Stimulated activated CD8-positive, alpha-beta memory T cell treated with anti-CD3 and anti-CD28 coated beads, Interleukin-12 subunit alpha, Interleukin-12 subunit beta, amount 100 ng/mL, for 4 hours (primary cell): Measurements from ENCODE around the gene LMF1.
"Not testable (repeated sequence)": the region's sequence is repeated elsewhere in the genome, so short reads cannot be mapped to it uniquely, and the experiment has no call there.

ENCODE experiments used
- DNase-seq: peaks from one replicate; pipeline ENCODE4 v3.0.0-alpha.2; 2020; ENCODE audit warnings: low read depth

LMF1 gene

GRCh38 chr16:831571-832413, 139.0 kb downstream of the LMF1 start:
- DNase-seq = no peak

- DNase-seq = no peak
These were observed 139.8 kb downstream of the LMF1 start for GRCh38 chr16:830871-831570.

GRCh38 chr16:830107-830870, 140.5 kb downstream of the LMF1 start:
- DNase-seq = no peak

- no peak for DNase-seq
These were observed 141.9 kb downstream of the LMF1 start for GRCh38 chr16:828891-829290.

DNA sequence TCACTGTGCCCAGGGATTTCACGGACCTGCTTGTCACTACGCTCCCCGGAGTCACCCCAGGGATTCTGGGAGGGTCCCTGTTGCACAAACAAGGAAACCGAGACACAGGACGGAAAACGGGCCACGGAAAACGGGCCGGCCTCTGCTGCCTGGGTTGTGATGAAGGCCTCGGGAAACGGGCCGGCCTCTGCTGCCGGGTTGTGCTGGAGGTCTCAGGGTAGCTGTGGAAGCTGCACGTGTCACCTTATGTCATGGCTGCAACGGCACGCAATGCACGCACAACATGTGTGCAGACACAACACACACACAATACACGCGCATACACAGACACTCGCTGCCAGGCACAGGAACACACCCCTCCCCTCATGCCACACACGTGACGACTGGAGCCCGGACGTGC, 143.3 kb downstream of the LMF1 start:
- no peak for DNase-seq

GRCh38 chr16:825341-826061, 145.3 kb downstream of the LMF1 start:
- no peak for DNase-seq

DNA sequence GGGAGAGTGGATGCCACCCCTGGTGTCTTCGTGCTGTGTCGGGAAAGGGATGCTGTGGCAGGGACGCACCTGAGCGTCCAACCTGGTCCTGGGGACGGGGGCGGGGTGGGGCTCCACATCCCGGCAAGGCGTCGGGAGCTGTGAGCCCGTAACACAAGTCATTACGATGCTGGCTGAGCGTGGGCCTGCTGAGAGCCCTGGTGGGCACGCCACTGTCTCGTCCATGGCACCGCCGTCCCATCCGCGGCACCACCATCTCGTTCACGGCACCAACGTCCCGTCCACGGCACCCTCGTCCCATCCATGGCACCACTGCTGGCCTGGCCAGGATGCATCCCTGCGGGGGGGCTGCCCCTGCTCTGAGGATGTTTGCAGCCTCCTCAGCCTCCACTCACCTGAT, 146.2 kb downstream of the LMF1 start:
- no peak for DNase-seq

DNA sequence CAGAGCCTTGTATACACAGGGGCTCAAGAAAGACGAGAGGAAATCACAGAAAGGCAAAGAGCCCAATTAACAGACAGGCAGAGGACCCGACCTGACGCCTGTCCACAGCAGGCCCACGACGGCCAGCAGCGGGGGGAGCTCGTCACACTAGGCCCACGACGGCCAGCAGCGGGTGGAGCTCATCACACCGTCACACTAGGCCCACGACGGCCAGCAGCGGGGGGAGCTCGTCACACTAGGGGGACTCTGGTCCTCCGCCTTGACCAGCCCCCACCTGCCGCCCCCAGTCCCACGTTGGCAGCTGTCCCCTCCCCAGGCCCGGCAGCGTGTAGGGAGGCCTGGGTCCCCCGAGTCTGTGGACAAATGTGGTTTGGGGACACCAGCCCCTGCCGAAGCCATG, 146.6 kb downstream of the LMF1 start:
- no peak for DNase-seq

GRCh38 chr16:822909-823297, 147.9 kb downstream of the LMF1 start:
- no peak for DNase-seq

DNA sequence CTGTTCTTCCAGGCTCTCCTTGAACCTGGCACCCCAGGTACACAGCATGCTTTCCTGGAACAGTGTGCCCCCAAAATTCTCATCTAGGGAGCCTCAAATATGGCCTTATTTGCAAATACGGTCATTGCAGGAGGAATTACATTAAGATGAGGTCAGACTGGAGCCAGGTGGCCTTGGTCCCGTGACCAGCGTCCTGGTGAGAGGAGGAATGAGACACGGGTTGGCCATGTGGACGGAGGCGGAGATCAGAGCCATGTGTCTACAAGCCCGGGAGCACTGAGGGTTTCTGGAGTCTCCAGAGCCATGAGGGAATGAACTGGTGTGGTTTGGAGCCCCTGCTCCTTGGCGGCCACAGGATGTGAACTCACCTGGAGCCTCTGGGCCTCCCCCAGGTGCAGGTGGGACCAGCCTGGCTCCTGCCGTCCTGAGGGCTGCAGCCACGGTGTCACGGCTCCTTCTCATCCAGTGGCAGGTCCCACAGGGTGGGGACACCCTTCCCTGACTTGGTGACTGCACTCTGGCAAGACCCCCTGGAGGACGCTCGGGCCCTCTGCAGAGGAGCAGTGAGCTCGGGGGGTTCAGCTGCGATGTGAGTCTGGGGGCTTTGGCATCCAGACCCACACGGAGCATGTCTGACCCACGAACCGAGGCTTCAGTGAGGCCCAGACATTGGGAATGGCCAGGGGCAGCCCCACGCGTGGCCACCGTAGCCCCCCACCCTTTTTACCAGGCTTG, 148.4 kb downstream of the LMF1 start:
- no peak for DNase-seq

GRCh38 chr16:821751-822150, 149.0 kb downstream of the LMF1 start:
- DNase-seq = no peak

GRCh38 chr16:820748-821147, 150.0 kb downstream of the LMF1 start:
- no peak for DNase-seq

DNA sequence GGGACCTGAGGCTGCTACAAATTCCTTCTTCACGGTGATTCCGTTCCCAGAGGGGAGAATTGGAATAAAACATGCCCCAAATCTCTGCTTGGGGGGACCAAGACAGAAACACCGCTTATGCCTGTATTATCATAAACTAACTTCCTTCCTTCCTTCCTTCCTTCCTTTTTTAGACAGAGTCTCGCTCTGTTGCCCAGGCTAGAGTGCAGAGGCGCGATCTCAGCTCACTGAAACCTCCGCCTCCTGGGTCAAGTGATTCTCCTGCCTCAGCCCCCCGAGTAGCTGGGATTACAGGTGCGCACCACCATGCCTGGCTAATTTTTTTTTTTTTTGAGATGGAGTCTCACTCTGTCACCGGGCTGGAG, 150.8 kb downstream of the LMF1 start:
- DNase-seq = not testable (repeated sequence)

DNA sequence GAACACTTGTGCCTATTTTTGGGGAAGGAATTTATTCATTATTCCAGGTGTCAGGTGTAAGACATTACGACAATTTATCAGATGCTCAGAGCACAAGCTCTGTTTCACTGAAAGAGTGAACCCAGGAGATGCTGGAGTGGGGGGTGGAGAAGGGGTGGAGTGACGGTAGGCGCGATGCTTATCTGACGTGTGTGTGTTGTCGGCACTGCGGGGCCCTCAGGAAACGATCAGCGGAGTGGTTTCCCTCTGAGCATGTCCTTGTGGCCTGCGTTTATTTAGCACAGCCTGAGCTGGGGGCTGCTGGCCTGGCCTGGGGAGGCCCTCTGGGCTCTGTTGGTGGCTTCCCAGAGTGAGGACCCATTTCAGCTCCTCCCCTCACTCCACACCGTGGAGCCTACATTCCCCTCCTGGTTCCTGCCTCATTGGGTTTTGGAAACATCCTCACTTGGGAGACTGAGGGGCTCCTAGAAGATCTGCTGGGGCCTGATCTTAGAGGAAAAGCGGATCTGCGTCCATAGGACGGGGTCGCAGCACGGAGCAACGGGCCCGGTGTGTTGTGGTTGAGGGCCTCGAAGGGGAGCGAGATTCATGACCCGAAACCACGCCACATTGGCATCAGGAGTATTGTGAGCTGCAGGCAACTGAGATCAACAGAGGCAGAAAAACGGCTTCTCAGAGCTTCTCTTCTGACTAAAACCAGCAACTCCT, 151.3 kb downstream of the LMF1 start:
- no peak for DNase-seq

GRCh38 chr16:818592-818991, 152.2 kb downstream of the LMF1 start:
- DNase-seq = no peak

- DNase-seq = no peak
These were observed 152.7 kb downstream of the LMF1 start for GRCh38 chr16:818132-818531.

GRCh38 chr16:817001-817906, 153.5 kb downstream of the LMF1 start:
- DNase-seq = no peak

DNA sequence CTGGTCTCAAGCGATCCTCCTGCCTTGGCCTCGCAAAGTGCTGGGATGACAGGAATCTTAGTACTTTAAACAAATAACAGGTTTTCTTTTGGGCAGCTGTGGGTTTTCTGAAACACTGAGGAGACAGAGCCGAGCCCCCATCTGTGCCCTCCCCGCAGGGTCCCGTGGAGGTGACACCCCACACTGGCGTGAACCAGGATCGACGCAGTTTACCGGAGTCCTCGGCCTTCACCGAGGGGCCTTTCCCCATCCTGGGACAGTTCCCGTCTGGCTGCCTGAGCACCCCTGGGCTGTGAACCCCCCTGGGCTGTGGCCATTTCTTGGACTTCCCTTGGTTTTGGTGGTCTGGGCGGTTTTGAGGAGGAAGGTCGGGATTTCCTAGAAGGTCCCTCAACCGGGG, 154.9 kb downstream of the LMF1 start:
- DNase-seq = no peak

DNA sequence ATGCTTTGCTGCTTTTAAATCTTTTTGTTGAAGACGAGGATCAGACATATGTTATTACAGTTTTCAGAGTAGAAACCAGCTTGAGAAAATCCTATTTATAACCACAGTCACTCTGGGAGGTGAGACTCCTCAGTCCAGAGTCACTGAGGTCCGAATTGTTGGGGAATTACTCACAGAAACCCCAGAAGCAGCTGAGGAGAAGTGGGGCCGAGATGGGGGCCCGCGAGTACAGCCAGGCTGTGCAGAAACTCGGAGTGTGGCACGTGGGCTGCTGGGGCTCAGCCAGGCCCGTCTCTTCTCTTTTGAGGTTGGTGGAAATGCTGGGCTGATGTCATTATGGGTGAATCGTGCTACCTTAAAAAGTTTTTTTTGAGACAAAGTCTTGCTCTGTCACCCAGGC, 155.8 kb downstream of the LMF1 start:
- DNase-seq = no peak

- no peak for DNase-seq
These were observed 156.8 kb downstream of the LMF1 start for GRCh38 chr16:813916-814412.
